OCI-LY7 (cell line): ENCODE results near the gene TXNRD1.

Experiments used
- EZH2phosphoT487 ChIP-seq: fragments of 200-600 bp; sonication (generic); IDR thresholded peaks from 2 replicates; pipeline ENCODE4 v1.6.1; 2018; ENCODE audit warnings: low read depth, borderline replicate concordance, mild to moderate bottlenecking, mixed run types, antibody characterized with exemption, low read length, moderate library complexity, mixed read lengths
- TF ChIP-seq, protein P1 (sequence below): fragments of 200-600 bp; sonication (generic); conservative IDR thresholded peaks from 2 replicates; pipeline ENCODE4 v1.5.1; 2014; ENCODE audit warnings: mild to moderate bottlenecking, antibody characterized with exemption, low read length, moderate library complexity, mixed read lengths

GRCh38 chr12:104320627-104321024 lies 105.0 kb downstream of the TXNRD1 start:
- TF ChIP-seq, protein P1, sequence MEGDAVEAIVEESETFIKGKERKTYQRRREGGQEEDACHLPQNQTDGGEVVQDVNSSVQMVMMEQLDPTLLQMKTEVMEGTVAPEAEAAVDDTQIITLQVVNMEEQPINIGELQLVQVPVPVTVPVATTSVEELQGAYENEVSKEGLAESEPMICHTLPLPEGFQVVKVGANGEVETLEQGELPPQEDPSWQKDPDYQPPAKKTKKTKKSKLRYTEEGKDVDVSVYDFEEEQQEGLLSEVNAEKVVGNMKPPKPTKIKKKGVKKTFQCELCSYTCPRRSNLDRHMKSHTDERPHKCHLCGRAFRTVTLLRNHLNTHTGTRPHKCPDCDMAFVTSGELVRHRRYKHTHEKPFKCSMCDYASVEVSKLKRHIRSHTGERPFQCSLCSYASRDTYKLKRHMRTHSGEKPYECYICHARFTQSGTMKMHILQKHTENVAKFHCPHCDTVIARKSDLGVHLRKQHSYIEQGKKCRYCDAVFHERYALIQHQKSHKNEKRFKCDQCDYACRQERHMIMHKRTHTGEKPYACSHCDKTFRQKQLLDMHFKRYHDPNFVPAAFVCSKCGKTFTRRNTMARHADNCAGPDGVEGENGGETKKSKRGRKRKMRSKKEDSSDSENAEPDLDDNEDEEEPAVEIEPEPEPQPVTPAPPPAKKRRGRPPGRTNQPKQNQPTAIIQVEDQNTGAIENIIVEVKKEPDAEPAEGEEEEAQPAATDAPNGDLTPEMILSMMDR, result no peak
- no peak for TF ChIP-seq EZH2phosphoT487
